Retina (tissue), 1 donor: Measurements from ENCODE around the gene SREK1.
A peak's percentile ranks its signal among the peaks of the same experiment; 100 is the strongest.
"Not testable (repeated sequence)": the region's sequence is repeated elsewhere in the genome, so short reads cannot be mapped to it uniquely, and the experiment has no call there.

Source experiments
- DNase-seq: peaks from one replicate; pipeline ENCODE4 v3.0.0-alpha.2; 2016

The SREK1 gene, protein sequence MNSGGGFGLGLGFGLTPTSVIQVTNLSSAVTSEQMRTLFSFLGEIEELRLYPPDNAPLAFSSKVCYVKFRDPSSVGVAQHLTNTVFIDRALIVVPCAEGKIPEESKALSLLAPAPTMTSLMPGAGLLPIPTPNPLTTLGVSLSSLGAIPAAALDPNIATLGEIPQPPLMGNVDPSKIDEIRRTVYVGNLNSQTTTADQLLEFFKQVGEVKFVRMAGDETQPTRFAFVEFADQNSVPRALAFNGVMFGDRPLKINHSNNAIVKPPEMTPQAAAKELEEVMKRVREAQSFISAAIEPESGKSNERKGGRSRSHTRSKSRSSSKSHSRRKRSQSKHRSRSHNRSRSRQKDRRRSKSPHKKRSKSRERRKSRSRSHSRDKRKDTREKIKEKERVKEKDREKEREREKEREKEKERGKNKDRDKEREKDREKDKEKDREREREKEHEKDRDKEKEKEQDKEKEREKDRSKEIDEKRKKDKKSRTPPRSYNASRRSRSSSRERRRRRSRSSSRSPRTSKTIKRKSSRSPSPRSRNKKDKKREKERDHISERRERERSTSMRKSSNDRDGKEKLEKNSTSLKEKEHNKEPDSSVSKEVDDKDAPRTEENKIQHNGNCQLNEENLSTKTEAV

GRCh38 chr5:66144074-66144833 is at the start of gene SREK1:
Gene SREK1, plus strand, starts transcription at chr5:66144300. Its CDS starts 77 bp downstream, at chr5:66144377.
- peak; percentile 100 for DNase-seq

GRCh38 chr5:66100851-66101250 is 43.2 kb upstream of the SREK1 start:
- DNase-seq, result no peak

GRCh38 chr5:66113160-66113559 is 30.9 kb upstream of the SREK1 start:
- no peak for DNase-seq

GRCh38 chr5:66118304-66118703 is 25.8 kb upstream of the SREK1 start:
- no peak for DNase-seq

GRCh38 chr5:66122379-66123034 is 21.6 kb upstream of the SREK1 start:
- DNase-seq, result no peak

DNA sequence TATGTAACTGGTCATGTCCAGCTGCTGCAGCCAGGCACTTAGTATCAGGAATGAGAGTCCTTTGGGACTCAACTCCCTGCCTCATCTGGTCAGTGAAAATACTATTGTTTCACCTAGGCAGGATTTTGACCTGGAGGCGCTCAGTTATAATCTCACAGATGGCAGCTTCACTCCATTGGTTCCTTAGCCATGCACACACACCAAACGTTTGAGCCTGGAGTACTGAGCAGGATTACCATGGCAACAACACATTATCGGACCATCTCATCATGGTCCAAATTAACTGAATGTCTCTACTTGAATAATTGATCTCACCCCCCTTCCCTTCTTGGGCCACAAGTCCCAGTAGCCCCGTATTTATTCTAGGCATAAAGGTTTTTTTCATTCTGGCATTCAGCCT is 15.0 kb upstream of the SREK1 start:
- DNase-seq, result peak; percentile 17

GRCh38 chr5:66130493-66130892 is 13.6 kb upstream of the SREK1 start:
- DNase-seq, result no peak

DNA sequence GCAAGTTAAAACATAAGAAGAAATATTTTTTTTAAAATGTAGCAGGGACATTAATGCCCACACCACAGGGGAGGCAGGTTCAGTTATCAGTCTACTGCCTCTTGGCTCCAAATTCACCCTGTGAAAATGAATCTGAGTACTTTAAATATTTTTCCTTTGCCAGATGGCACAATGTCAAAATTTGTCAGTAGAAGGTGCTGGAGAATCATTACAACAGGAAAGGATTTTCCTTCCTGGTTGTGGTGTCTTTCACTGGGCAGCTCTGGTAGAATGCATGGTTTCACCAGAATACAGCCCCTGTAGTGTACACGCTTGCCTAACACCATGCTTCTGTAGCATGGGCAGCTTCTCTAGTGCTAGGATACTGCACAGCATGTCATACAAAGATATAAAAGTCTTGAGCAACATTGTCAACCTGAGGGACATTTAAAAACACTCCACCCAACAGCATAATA is 9.7 kb upstream of the SREK1 start:
- no peak for DNase-seq

DNA sequence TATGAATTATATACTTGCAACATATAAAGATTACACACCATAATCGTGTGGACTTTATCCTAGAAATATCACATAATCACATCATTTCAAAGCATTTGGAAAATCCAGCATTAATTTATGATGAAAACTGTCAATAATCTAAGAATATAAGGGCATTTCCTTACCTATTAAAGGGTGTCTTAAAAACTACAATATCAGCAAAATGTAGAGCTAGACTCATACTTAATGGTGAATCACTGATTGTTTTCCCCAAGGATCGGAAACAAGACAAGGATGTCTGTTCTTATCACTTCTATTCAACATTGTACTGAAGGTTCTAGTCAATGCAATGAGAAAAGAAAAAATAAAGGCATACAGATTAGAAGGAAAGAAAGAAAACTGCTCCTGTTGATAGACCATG is 8.0 kb upstream of the SREK1 start:
- no peak for DNase-seq

GRCh38 chr5:66136944-66137343 is 7.2 kb upstream of the SREK1 start:
- DNase-seq, result not testable (repeated sequence)

GRCh38 chr5:66138637-66139317 is 5.3 kb upstream of the SREK1 start:
- no peak for DNase-seq

DNA sequence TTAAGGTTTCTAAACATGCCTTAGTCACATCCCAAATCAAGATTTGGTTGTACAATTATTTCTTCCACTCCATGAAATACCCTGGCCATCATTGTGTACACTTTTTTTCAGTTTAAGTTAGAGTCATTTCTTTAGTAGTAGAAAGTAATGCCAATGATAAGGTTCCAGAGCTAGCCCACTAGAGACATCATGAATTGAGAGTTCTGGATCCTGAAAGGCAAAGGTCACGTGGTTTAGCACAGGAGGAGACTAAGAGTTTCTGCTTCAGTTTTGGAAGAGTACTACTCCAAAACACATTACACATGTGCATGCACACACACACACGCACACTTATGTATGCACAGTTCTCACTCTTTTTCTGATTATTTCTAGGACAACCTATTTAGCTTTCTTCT is 4.8 kb upstream of the SREK1 start:
- DNase-seq, result no peak

DNA sequence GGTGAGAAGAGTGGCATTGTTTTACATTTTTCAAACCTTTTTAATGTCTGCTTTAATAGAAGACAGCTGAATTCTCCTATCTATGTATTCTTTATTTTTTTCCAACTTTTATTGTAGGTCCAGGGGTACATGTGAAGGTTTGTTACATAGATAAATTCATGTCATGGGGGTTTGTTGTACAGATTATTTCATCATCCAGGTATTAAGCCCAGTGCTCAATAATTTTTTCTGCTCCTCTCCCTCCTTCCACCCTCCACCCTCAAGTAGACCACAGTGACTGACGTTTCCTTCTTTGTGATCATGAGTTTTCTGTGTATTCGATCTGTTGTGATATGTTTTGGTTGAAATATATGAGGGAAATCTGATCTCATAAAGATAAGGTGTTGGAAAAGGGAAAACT is 1.7 kb upstream of the SREK1 start:
- DNase-seq, result no peak

- DNase-seq, result no peak
Observed at GRCh38 chr5:66143473-66144073, 527 bp upstream of the SREK1 start.

DNA sequence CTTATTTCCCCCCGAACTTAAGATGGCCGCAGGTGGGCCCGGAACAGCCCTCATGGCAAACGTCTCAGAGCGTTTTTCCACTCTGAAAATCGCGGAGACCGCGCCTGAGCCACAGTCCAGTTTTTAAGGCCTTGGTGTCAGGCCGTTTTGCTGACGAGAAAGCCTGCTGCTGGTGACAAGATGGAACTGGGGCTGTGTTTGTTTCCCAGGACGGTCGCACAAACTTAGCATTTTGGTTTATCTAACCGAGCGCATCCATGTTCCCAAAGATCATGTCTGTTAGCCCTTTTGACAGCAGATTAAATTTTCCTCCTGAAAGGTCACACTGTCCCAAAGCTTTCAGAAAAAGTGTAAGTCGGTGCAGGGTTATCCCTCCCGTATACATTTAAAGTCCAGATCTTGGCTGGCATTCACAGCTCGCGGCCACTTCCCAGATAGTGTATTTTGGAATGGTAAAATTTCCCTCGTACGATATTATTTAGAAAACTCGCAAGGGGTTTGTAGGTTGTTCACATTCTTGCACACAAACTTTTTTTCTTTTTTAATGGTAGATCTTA is 812 bp downstream of the SREK1 start:
- no peak for DNase-seq

GRCh38 chr5:66145737-66146136 is 1.6 kb downstream of the SREK1 start:
- no peak for DNase-seq

GRCh38 chr5:66149950-66150349 is 5.8 kb downstream of the SREK1 start:
- DNase-seq, result no peak

- DNase-seq, result no peak
Observed at GRCh38 chr5:66151030-66151429, 6.9 kb downstream of the SREK1 start.

DNA sequence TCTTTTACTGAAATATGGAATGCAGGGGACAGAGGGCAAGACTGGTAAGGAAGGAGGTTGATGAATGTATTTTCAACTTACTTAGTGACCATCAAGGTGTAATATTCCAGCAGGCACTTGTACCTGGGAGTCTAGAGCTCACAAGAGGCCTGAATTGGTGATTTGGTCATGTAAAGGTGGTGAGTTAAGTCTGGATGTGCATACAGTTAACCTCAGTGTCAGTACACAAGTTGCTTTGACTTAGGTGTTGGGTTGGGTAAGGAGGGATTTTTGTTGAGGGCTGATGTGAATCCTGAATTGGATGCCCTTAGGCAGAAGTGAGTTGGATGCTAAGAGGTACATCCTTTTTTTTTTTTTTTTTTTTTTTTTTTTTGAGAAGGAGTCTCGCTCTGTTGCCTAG is 7.4 kb downstream of the SREK1 start:
- no peak for DNase-seq

DNA sequence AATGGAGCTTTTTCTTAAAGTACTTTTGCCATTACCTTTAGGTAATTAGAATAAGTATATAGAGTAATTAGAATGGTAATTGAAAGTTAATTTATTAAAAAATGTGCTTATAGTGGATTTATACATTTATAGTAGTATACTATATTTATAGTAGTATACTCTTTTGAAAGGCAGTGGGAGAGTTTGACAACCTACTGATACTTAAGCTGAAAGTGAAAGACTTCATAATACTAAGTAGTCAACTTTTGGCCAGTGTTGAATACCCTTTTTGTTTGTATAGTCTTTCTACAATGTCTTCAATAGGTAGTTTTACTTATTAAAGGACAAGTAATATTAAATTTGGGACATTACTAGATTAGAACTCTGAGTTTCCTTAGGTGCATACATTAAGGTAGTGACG is 12.9 kb downstream of the SREK1 start:
- DNase-seq, result no peak

GRCh38 chr5:66161356-66161755 is 17.3 kb downstream of the SREK1 start:
- DNase-seq, result no peak
